ENCODE measurements around the gene TCF12.
"Not testable (repeated sequence)": the region's sequence is repeated elsewhere in the genome, so short reads cannot be mapped to it uniquely, and the experiment has no call there.

The TCF12 gene

DNA sequence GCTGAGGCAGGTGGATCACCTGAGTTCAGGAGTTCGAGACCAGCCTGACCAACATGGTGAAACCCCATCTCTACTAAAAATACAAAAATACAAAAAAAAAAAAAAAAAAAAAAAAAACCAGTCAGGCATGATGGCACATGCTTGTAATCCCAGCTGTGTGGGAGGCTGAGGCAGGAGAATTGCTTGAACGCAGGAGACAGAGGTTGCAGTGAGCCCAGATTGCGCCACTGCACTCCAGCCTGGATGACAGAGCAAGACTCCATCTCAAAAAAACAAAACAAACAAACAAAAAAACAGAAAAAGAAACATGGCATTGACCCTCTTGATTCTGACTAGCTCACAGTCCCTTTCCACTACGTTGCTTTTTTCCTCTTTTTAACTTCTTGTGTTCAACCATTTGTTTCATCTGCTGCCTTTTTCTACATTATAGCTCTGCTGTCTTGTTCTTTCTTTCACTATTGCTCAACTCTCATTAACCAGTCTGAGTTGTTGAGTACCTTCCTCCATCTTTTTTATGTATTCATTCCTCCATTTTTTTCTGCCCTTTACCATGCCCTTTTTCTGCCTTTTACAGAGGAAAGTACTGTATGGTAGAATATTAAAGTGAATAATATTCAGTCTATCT, 179.6 kb downstream of the TCF12 start:
- not testable (repeated sequence) for DNase-seq

- DNase-seq, result peak; percentile 46
These were observed 180.5 kb downstream of the TCF12 start for GRCh38 chr15:57098896-57099295.

DNA sequence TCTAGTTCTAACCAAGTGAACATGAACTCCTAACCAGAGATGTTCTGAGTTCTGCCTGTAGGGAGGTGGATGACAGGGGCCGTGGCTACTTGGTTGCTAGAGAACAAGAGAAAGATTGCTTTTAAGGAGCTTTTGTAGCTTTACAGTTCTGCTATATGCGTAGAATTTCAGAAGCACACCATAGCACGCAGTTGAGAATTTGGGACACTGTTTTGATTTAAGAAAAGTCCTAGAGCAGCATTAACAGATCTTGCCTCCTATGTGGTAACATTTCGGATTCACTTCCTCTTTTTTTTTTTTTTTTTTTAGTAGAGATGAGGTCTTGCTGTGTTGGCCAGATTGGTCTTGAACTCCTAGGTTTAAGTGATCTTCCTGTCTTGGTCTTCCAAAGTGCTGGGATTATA, 181.7 kb downstream of the TCF12 start:
- DNase-seq, result no peak

GRCh38 chr15:57102858-57103257, 184.4 kb downstream of the TCF12 start:
- DNase-seq, result no peak

DNA sequence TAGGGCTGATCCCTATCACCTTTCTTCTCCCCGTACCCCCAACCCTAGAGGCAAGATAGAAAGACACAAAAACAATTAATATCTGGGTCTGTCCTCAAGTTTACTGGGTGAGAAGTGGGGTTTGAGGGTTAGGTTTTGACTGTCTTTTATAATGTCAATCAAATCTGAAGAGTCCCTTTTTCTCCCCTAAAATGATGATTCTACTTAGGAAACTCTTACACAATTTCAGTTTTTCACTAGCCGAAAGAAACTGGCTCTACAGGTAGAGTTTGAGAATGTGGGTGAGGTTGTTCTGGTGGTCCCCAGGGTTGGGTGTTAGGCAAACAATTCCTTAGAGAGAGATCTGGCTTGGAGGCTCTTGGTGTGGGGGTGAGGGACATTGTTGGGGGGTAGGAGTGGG, 189.9 kb downstream of the TCF12 start:
- DNase-seq, result no peak

GRCh38 chr15:57109005-57109404, 190.6 kb downstream of the TCF12 start:
- DNase-seq, result no peak

DNA sequence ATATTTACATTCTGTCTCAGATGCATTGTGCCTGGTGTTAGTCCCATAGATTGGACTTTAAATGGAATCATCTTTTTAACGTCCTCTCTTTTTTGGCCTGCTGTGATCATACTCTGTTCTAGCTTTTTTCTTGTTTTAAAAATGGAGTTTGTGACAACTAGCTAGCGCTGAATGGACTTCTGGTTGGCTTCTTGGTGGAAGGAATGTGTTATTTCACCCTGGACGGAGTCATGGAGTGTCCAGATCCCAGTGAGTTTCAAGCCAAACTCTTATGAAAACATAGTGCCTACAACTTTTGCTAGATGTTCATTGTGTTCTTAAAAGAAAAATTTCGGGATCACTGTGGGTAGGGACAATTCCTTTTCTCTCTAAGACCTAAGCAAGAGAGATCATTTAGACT, 192.6 kb downstream of the TCF12 start:
- no peak for DNase-seq

DNA sequence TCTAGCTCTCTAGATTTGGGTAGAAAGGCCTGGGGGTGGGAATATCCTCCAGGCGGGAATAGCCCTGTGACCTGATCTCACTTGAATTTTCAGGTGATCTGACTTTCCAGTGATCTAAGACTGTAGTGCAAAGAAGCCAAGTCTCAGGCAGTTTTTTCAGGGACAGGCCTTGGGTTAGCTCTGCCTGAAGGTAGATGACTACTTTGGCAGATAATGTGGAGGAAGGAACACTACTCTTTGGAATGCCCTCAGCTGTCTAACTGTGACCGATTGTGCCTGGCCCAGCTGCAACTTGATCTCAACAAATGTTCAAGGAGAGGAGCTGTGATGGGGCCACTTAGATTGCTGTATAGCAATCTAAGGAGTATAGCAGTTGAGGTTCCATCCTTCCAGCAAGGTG, 193.7 kb downstream of the TCF12 start:
- no peak for DNase-seq

GRCh38 chr15:57114070-57114469, 195.6 kb downstream of the TCF12 start:
- DNase-seq, result peak; percentile 36

DNA sequence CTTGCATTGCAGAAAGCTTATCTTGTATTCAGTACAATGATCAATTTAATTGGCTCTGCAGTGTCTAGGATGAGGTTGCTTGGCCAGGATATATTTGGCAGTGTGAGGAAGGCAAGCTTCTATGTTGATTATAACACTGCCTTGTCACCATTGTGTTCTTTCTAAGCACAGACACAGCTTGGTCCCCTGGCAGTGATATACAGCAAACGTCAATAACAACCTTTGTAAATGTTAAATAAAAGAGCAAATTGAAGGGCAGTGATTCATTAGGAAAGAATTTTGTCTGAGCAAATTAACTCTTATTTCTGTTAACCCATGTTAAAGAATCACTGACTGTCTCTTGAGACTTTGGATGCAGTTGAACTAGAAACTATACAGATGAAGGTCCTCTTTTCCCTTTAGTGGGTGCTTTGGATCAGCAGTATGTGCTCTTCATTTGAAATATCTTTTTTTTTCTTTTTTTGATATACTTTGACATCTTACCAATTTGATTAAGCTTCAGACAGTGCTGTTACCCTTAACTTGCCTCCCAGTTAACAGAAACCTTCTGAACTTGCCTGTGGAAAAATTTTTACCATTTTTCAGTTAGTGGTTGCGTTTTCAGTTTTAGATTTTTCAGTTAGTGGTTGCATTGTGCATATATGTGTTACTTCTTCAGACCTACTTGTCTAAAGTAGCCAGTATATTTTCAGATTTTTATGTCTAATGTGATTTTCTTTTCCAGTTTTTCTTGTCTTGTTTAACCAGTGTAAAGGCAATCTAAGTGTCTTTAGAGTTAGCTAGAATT, 199.8 kb downstream of the TCF12 start:
- DNase-seq, result peak; percentile 48

DNA sequence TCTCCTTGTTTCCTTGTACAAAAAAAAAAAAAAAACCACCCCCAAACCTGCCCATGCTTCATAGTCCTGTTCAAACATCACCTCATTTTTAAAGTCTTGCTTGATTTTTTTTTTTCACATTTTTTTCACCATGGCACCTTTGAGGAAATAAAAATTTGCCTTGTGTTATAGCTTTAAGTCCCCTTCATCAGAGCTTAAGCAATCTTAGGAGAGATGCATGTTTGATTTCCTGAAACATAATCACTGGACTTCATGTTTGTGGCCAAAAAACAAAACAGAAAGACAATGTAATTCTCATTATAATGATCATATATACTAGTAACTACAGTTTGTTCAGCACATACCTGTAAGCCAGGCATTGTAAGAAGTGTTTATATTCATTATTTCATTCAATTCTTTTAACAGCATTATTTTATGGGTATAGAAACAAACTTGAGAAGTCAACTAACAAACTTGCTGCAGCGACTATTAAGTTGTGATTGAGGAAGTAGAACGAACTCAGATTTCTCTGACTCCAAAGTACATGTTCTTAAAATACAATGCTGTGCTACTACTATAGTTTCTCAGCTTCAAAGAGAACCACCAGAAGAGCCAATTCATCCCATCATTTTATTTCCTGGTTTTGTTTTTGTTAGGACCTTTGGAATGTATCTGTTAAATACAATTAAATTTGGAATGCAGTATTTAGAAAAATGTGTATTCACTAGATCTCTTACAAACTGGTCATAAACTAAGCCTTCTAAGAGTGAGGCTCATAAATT, 203.8 kb downstream of the TCF12 start:
- peak; percentile 47 for DNase-seq

GRCh38 chr15:57124036-57124435, 205.6 kb downstream of the TCF12 start:
- DNase-seq, result no peak

GRCh38 chr15:57129064-57129463, 210.6 kb downstream of the TCF12 start:
- DNase-seq, result no peak

GRCh38 chr15:57130956-57131355, 212.5 kb downstream of the TCF12 start:
- no peak for DNase-seq

DNA sequence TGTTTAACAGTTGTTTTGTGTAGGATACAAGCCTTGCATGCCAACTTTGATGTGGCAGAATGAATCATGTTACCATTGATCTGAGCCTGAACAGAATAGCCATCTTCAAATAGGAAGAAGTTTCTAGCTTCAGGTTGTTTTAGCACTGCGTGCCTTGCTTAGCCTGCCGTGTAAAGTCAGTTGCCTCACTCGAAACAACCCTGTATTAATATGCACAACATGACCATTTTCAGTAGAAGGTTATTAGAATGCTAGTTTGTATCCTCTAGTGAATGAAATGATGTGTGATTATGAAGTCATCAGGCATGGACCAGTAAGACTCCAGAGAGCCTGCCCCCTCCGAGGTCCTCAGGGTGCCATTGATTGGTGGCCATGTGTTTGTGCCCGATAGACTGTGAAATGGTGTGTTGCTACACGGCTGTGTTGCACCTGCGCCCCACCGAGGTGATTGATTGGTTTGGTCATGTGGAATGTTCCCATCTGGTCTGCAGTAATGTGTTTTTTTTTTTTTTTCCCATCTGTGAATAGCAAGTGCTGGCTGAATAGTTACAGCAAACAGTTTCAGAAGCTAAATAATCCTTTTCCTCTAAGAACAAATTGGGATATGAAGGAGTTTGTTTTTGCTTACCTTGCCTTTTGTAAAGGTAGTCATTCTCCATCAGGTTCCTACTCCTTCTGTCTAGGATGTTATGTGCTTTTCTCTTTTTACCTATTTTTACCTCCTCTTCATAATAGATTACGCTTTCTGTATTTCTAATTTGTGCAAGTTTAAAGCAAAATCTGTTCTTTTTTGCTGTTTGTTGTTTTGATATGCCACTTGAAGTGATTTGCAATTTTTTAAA, 214.9 kb downstream of the TCF12 start:
- DNase-seq, result no peak

DNA sequence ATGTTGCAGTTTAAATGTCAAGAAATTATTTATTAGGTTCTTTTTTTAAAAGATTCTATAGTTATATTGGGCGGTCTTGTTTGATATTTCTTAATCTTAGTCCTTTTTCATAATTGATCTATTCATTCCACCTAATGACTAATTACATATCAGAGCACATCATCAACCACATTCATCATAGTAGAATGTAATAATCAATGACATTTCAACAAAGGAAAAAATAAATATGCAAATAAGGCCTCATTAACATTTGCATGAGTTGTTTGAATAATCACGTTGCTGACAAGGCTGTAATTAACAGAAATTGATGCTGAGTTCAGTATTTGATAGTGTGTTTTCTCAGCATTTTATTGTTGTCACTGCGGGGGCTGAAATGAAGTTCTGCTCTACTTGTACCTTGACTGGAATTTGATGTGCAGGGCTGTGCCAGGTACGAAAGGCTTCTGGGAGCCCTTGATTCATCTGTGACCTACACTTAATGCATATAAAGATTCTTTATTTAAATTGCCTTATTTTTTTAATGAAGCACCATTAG, 215.7 kb downstream of the TCF12 start:
- DNase-seq, result no peak

- DNase-seq, result no peak
These were observed 216.4 kb downstream of the TCF12 start for GRCh38 chr15:57134851-57135250.

- no peak for DNase-seq
These were observed 217.4 kb downstream of the TCF12 start for GRCh38 chr15:57135800-57136199.

DNA sequence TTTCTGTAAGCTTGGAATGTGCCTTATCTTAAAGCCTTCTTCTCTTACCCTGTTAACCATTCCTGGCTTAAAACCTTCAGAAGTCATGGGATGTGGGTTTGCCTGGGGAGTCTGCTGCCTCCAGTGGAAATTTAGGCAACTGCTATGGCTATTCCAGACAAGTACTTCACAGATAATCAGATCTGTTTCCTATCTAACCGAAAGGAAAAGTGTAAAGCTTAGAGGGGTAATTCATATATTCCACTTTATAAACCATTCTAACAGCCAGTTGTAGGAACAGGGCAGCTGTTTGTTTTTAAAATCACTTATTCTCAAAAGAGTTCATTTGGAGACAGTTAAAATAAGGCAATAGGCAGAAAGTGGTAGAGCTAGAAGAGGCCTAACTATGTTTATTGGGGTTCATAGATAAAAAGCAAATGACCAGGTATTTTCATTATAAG, 219.9 kb downstream of the TCF12 start:
- DNase-seq, result peak; percentile 58

- no peak for DNase-seq
These were observed 225.2 kb downstream of the TCF12 start for GRCh38 chr15:57143511-57144078.

DNA sequence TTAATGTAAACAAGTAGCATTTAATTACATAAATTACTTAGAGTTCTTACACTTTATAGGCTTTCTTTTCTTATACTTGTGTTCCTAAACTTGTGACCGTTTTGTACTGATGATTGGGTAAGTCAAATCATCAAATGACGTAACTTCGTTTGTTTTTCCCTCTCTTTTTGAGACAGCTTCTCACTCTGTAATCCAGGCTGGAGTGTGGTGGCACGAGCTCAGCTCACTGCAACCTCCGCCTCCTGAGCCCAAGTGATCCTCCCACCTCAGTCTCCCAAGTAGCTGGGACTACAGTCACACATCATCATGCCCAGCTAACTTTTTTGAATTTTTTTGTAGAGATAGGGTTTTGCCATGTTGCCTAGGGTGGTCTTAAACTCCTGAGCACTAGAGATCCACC, 226.0 kb downstream of the TCF12 start:
- DNase-seq, result no peak

GRCh38 chr15:57146506-57147201, 228.2 kb downstream of the TCF12 start:
- peak; percentile 63 for DNase-seq

Data from fibroblast of skin of right quadriceps (primary cell).